WTC11 (cell line): ENCODE results near the gene GBF1. TPM values are rescaled to one million over a fixed set of nuclear protein-coding genes. Genes with fewer than 3 reads are reported as not detected.

Source experiments
- ATAC-seq: fragments of 200-7000 bp; cut with Tn5 transposase; 2 replicates; pipeline ENCODE4 v1.10.0; 2021; ENCODE audit warnings: mild to moderate bottlenecking, moderate library complexity
- CTCF ChIA-PET: fragments of 300-600 bp; sonication (Branson Sonifier 250); formaldehyde crosslinking; loops from one replicate; lab custom pipeline; 2021; ENCODE audit warnings: antibody characterized with exemption; lab: Charles Lee
- POLR2A ChIA-PET: fragments of 350-600 bp; sonication (Branson Sonifier 250); formaldehyde crosslinking; loops from one replicate; lab custom pipeline; 2021; ENCODE audit warnings: antibody characterized with exemption; lab: Charles Lee
- DNase-seq: peaks from one replicate; pipeline ENCODE4 v3.0.0; 2021; ENCODE audit warnings: low spot score
- H3K27ac Mint-ChIP-seq: 2 replicates; pipeline ENCODE4 v1.8.0; 2021; ENCODE audit warnings: mixed read lengths
- H3K27me3 Mint-ChIP-seq: 2 replicates; pipeline ENCODE4 v1.8.0; 2021; ENCODE audit warnings: low read depth, mild to moderate bottlenecking, moderate library complexity, mixed read lengths
- H3K36me3 Mint-ChIP-seq: 2 replicates; pipeline ENCODE4 v1.8.0; 2021; ENCODE audit warnings: mixed read lengths
- H3K4me1 Mint-ChIP-seq: 2 replicates; pipeline ENCODE4 v1.8.0; 2022; ENCODE audit warnings: mixed read lengths
- H3K4me3 Mint-ChIP-seq: 2 replicates; pipeline ENCODE4 v1.8.0; 2021; ENCODE audit warnings: mild to moderate bottlenecking, moderate library complexity, mixed read lengths
- H3K9me3 Mint-ChIP-seq: 2 replicates; pipeline ENCODE4 v1.8.0; 2021; ENCODE audit warnings: mixed read lengths
- ATF1 ChIP-seq: sonication (generic); formaldehyde crosslinking; IDR thresholded peaks from 2 replicates; pipeline ENCODE4 v1.8.1; 2023; ENCODE audit warnings: mild to moderate bottlenecking, moderate library complexity, missing genetic modification reagents
- CBFB ChIP-seq: sonication (generic); formaldehyde crosslinking; IDR thresholded peaks from 2 replicates; pipeline ENCODE4 v1.8.1; 2022; ENCODE audit warnings: mild to moderate bottlenecking, low read depth, missing genetic modification reagents
- ELF4 ChIP-seq: sonication (generic); formaldehyde crosslinking; IDR thresholded peaks from 2 replicates; pipeline ENCODE4 v1.8.1; 2022; ENCODE audit warnings: low read depth, mild to moderate bottlenecking, moderate library complexity, missing genetic modification reagents
- ETV6 ChIP-seq: sonication (generic); formaldehyde crosslinking; IDR thresholded peaks from 2 replicates; pipeline ENCODE4 v1.8.1; 2022; ENCODE audit warnings: mild to moderate bottlenecking, missing genetic modification reagents
- FOXP1 ChIP-seq: sonication (generic); formaldehyde crosslinking; IDR thresholded peaks from 2 replicates; pipeline ENCODE4 v1.8.0; 2022; ENCODE audit warnings: missing genetic modification reagents, mild to moderate bottlenecking, moderate library complexity, borderline replicate concordance
- GABPB1 ChIP-seq: sonication (generic); formaldehyde crosslinking; IDR thresholded peaks from 2 replicates; pipeline ENCODE4 v1.8.1; 2023; ENCODE audit warnings: mild to moderate bottlenecking, missing genetic modification reagents
- GTF2I ChIP-seq: fragments of 250-450 bp; sonication (Bioruptor Pico); conservative IDR thresholded peaks from 2 replicates; pipeline ENCODE4 v1.4.0; 2021; ENCODE audit warnings: mild to moderate bottlenecking
- NFATC4 ChIP-seq: fragments of 250-450 bp; sonication (Bioruptor Pico); IDR thresholded peaks from 2 replicates; pipeline ENCODE4 v1.9.0; 2021; ENCODE audit warnings: mild to moderate bottlenecking
- NR1H2 ChIP-seq: sonication (generic); formaldehyde crosslinking; IDR thresholded peaks from 2 replicates; pipeline ENCODE4 v1.9.0; 2021; ENCODE audit warnings: mild to moderate bottlenecking, moderate library complexity, missing genetic modification reagents
- SMAD3 ChIP-seq: sonication (generic); formaldehyde crosslinking; IDR thresholded peaks from 2 replicates; pipeline ENCODE4 v1.8.0; 2022; ENCODE audit warnings: missing genetic modification reagents, mild to moderate bottlenecking, borderline replicate concordance
- TCF7 ChIP-seq: sonication (generic); formaldehyde crosslinking; IDR thresholded peaks from 2 replicates; pipeline ENCODE4 v1.8.0; 2022; ENCODE audit warnings: mild to moderate bottlenecking, low read depth, missing genetic modification reagents, moderate library complexity
- ZBTB21 ChIP-seq: sonication (generic); formaldehyde crosslinking; IDR thresholded peaks from 2 replicates; pipeline ENCODE4 v1.8.1; 2023; ENCODE audit warnings: mild to moderate bottlenecking, missing genetic modification reagents, borderline replicate concordance
- ZNF138 ChIP-seq: sonication (generic); formaldehyde crosslinking; conservative IDR thresholded peaks from 2 replicates; pipeline ENCODE4 v1.8.1; 2022; ENCODE audit warnings: mild to moderate bottlenecking, moderate library complexity, missing genetic modification reagents
- ZNF671 ChIP-seq: fragments of 250-450 bp; sonication (Bioruptor Pico); IDR thresholded peaks from 2 replicates; pipeline ENCODE4 v1.8.0; 2021; ENCODE audit warnings: mild to moderate bottlenecking
- total RNA-seq: library from RNA; stranded (reverse); gene quantifications from 3 replicates; pipeline ENCODE4 v1.2.3, GENCODE V29; 2021
- TF ChIP-seq, protein P1 (sequence below): sonication (generic); formaldehyde crosslinking; IDR thresholded peaks from 2 replicates; pipeline ENCODE4 v1.8.0; 2023; ENCODE audit warnings: missing genetic modification reagents, mild to moderate bottlenecking, borderline replicate concordance
- TF ChIP-seq, protein P2 (sequence below): sonication (generic); formaldehyde crosslinking; IDR thresholded peaks from 2 replicates; pipeline ENCODE4 v1.8.1; 2022; ENCODE audit warnings: low read depth, mild to moderate bottlenecking, moderate library complexity, missing genetic modification reagents, borderline replicate concordance
- TF ChIP-seq, protein P3 (sequence below): sonication (generic); formaldehyde crosslinking; IDR thresholded peaks from 2 replicates; pipeline ENCODE4 v1.8.1; 2022; ENCODE audit warnings: mild to moderate bottlenecking, missing genetic modification reagents, moderate library complexity, borderline replicate concordance
- TF ChIP-seq, protein P4 (sequence below): sonication (generic); formaldehyde crosslinking; IDR thresholded peaks from 2 replicates; pipeline ENCODE4 v1.8.1; 2023; ENCODE audit warnings: mild to moderate bottlenecking, missing genetic modification reagents, moderate library complexity
- TF ChIP-seq, protein P5 (sequence below): sonication (generic); formaldehyde crosslinking; IDR thresholded peaks from 2 replicates; pipeline ENCODE4 v1.8.0; 2023; ENCODE audit warnings: mild to moderate bottlenecking, missing genetic modification reagents
- TF ChIP-seq, protein P6 (sequence below): sonication (generic); formaldehyde crosslinking; IDR thresholded peaks from 2 replicates; pipeline ENCODE4 v1.8.1; 2023; ENCODE audit warnings: mild to moderate bottlenecking, missing genetic modification reagents
- TF ChIP-seq, protein P7 (sequence below): sonication (generic); formaldehyde crosslinking; IDR thresholded peaks from 2 replicates; pipeline ENCODE4 v1.8.0; 2022; ENCODE audit warnings: mild to moderate bottlenecking, missing genetic modification reagents

The GBF1 gene
- total RNA-seq, 1 experiment from 2014 or later = 32.4 TPM

DNA sequence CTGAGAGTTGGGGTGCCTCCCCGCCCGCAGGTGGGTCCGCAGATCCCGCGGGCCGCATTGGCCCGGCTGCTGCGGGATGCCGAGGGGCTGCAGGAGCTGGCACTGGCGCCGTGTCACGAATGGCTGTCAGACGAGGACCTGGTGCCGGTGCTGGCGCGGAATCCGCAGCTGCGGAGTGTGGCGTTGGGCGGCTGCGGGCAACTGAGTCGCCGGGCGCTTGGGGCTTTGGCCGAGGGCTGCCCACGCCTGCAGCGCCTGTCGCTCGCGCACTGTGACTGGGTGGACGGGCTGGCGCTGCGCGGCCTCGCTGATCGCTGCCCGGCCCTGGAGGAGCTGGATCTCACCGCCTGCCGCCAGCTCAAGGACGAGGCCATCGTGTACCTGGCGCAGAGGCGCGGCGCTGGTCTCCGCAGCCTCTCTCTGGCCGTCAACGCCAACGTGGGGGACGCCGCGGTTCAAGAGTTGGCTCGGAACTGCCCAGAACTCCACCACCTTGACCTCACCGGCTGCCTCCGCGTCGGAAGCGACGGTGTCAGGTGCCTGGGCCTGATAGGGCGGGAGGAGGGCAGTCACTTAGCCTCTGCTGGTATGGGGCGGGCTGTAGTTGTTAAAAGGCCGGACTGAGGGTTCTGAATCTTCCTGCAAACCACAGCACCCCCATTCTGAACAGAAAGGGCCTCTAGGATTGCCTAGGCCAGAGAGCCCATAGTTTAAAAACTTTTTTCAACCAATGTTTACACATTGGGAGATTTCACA, 176.6 kb downstream of the GBF1 start (continued):
- TF ChIP-seq, protein P1, sequence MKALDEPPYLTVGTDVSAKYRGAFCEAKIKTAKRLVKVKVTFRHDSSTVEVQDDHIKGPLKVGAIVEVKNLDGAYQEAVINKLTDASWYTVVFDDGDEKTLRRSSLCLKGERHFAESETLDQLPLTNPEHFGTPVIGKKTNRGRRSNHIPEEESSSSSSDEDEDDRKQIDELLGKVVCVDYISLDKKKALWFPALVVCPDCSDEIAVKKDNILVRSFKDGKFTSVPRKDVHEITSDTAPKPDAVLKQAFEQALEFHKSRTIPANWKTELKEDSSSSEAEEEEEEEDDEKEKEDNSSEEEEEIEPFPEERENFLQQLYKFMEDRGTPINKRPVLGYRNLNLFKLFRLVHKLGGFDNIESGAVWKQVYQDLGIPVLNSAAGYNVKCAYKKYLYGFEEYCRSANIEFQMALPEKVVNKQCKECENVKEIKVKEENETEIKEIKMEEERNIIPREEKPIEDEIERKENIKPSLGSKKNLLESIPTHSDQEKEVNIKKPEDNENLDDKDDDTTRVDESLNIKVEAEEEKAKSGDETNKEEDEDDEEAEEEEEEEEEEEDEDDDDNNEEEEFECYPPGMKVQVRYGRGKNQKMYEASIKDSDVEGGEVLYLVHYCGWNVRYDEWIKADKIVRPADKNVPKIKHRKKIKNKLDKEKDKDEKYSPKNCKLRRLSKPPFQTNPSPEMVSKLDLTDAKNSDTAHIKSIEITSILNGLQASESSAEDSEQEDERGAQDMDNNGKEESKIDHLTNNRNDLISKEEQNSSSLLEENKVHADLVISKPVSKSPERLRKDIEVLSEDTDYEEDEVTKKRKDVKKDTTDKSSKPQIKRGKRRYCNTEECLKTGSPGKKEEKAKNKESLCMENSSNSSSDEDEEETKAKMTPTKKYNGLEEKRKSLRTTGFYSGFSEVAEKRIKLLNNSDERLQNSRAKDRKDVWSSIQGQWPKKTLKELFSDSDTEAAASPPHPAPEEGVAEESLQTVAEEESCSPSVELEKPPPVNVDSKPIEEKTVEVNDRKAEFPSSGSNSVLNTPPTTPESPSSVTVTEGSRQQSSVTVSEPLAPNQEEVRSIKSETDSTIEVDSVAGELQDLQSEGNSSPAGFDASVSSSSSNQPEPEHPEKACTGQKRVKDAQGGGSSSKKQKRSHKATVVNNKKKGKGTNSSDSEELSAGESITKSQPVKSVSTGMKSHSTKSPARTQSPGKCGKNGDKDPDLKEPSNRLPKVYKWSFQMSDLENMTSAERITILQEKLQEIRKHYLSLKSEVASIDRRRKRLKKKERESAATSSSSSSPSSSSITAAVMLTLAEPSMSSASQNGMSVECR (CRISPR knock-in tag) = no peak; the same call in 1 of the 2 replicates
- no peak for TF ChIP-seq NFATC4 (CRISPR knock-in tag)

DNA sequence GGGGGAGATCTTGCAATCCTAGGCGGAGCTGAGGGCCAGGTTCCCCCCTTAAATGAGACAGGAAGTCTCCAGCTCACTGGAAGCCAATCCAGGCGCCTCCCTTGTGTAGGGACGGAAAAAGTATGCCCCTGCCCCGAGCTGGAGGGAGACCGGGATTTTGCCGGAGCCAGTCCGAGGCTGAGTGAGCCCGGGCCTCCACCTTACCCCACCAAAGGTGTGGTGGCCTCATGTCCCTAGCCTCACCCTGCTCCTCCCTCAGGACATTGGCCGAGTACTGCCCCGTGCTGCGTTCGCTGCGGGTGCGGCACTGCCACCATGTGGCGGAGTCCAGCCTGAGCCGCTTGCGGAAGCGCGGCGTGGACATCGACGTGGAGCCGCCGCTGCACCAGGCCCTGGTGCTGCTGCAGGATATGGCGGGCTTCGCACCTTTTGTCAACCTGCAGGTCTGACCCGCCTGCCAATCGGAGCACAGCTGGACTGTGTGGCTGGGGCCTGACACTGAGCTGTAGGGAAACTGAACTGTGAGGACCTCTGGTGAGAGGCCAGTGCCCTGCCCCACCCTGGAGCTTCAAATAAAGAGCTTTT, 177.3 kb downstream of the GBF1 start:
- DNase-seq = peak; percentile 85
- Mint-ChIP-seq H3K9me3 (no peaks in the 10 kb centered on the region), H3K36me3 (peaks cover 9% of the 10 kb centered on the region; the same call in 1 of the 2 replicates), H3K27me3 (peaks cover 8% of the 10 kb centered on the region), H3K4me3 (peak overlapping the region; percentile 98), H3K4me1 (peaks cover 16% of the 10 kb centered on the region), H3K27ac (no peak overlapping the region; the same call in 1 of the 2 replicates)
- ChIA-PET POLR2A (interaction anchor here (0.8 to 5.0 kb wide), 5 partner anchors 9 to 51 kb away, joined by 3 to 34 read pairs (median 26); partner anchors contain the start of genes C10orf95 and CUEDC2), CTCF (interaction anchor here (0.7 to 6.7 kb wide), 18 partner anchors 9 to 253 kb away, joined by 3 to 68 read pairs (median 24); partner anchors contain the start of genes ACTR1A, C10orf95, CUEDC2 and GBF1)
- ATAC-seq = peak; percentile 17
- TF ChIP-seq, protein P2, sequence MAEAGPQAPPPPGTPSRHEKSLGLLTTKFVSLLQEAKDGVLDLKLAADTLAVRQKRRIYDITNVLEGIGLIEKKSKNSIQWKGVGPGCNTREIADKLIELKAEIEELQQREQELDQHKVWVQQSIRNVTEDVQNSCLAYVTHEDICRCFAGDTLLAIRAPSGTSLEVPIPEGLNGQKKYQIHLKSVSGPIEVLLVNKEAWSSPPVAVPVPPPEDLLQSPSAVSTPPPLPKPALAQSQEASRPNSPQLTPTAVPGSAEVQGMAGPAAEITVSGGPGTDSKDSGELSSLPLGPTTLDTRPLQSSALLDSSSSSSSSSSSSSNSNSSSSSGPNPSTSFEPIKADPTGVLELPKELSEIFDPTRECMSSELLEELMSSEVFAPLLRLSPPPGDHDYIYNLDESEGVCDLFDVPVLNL (CRISPR knock-in tag) = no peak
- TF ChIP-seq, protein P3, sequence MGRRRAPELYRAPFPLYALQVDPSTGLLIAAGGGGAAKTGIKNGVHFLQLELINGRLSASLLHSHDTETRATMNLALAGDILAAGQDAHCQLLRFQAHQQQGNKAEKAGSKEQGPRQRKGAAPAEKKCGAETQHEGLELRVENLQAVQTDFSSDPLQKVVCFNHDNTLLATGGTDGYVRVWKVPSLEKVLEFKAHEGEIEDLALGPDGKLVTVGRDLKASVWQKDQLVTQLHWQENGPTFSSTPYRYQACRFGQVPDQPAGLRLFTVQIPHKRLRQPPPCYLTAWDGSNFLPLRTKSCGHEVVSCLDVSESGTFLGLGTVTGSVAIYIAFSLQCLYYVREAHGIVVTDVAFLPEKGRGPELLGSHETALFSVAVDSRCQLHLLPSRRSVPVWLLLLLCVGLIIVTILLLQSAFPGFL (CRISPR knock-in tag) = no peak
- TF ChIP-seq GTF2I (CRISPR knock-in tag) (no peak), SMAD3 (CRISPR knock-in tag) (peak; percentile 36; the same call in 1 of the 2 replicates), TCF7 (CRISPR knock-in tag) (no peak), CBFB (0 out of 2 replicates have a peak, but pooled peaks have one; percentile 9), ELF4 (CRISPR knock-in tag) (no peak), ETV6 (CRISPR knock-in tag) (peak; percentile 72; the same call in 1 of the 2 replicates), GABPB1 (CRISPR knock-in tag) (peak; percentile 56), ZBTB21 (peak; percentile 90), ZNF671 (CRISPR knock-in tag) (no peak), ZNF138 (no peak), FOXP1 (peak; percentile 75), NR1H2 (CRISPR knock-in tag) (no peak), ATF1 (CRISPR knock-in tag) (no peak)
- TF ChIP-seq, protein P4, sequence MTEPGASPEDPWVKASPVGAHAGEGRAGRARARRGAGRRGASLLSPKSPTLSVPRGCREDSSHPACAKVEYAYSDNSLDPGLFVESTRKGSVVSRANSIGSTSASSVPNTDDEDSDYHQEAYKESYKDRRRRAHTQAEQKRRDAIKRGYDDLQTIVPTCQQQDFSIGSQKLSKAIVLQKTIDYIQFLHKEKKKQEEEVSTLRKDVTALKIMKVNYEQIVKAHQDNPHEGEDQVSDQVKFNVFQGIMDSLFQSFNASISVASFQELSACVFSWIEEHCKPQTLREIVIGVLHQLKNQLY = no peak
- TF ChIP-seq, protein P5, sequence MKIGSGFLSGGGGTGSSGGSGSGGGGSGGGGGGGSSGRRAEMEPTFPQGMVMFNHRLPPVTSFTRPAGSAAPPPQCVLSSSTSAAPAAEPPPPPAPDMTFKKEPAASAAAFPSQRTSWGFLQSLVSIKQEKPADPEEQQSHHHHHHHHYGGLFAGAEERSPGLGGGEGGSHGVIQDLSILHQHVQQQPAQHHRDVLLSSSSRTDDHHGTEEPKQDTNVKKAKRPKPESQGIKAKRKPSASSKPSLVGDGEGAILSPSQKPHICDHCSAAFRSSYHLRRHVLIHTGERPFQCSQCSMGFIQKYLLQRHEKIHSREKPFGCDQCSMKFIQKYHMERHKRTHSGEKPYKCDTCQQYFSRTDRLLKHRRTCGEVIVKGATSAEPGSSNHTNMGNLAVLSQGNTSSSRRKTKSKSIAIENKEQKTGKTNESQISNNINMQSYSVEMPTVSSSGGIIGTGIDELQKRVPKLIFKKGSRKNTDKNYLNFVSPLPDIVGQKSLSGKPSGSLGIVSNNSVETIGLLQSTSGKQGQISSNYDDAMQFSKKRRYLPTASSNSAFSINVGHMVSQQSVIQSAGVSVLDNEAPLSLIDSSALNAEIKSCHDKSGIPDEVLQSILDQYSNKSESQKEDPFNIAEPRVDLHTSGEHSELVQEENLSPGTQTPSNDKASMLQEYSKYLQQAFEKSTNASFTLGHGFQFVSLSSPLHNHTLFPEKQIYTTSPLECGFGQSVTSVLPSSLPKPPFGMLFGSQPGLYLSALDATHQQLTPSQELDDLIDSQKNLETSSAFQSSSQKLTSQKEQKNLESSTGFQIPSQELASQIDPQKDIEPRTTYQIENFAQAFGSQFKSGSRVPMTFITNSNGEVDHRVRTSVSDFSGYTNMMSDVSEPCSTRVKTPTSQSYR (CRISPR knock-in tag) = peak; percentile 87
- TF ChIP-seq, protein P6, sequence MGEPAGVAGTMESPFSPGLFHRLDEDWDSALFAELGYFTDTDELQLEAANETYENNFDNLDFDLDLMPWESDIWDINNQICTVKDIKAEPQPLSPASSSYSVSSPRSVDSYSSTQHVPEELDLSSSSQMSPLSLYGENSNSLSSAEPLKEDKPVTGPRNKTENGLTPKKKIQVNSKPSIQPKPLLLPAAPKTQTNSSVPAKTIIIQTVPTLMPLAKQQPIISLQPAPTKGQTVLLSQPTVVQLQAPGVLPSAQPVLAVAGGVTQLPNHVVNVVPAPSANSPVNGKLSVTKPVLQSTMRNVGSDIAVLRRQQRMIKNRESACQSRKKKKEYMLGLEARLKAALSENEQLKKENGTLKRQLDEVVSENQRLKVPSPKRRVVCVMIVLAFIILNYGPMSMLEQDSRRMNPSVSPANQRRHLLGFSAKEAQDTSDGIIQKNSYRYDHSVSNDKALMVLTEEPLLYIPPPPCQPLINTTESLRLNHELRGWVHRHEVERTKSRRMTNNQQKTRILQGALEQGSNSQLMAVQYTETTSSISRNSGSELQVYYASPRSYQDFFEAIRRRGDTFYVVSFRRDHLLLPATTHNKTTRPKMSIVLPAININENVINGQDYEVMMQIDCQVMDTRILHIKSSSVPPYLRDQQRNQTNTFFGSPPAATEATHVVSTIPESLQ = no peak
- TF ChIP-seq, protein P7, sequence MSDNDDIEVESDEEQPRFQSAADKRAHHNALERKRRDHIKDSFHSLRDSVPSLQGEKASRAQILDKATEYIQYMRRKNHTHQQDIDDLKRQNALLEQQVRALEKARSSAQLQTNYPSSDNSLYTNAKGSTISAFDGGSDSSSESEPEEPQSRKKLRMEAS (CRISPR knock-in tag) = peak; percentile 97
